BE2C (cell line): Measurements from ENCODE around the gene SMTNL2.
"Not testable (repeated sequence)": the region's sequence is repeated elsewhere in the genome, so short reads cannot be mapped to it uniquely, and the experiment has no call there.

Experiments used
- DNase-seq: peaks from one replicate; pipeline ENCODE4 v3.0.0-alpha.2; 2020
- H3K27me3 ChIP-seq: fragments of 250-450 bp; sonication (Bioruptor Pico); 2 replicates; pipeline ENCODE4 v1.5.1; 2020; ENCODE audit warnings: mild to moderate bottlenecking
- H3K36me3 ChIP-seq: fragments of 250-450 bp; sonication (Bioruptor Pico); 2 replicates; pipeline ENCODE4 v1.5.1; 2020; ENCODE audit warnings: mild to moderate bottlenecking
- H3K4me1 ChIP-seq: fragments of 250-450 bp; sonication (Bioruptor Pico); 2 replicates; pipeline ENCODE4 v1.5.1; 2020
- H3K4me3 ChIP-seq: 2 replicates; pipeline ENCODE4 v1.5.1; 2011; ENCODE audit warnings: low read depth, low read length
- H3K9me3 ChIP-seq: fragments of 250-450 bp; sonication (Bioruptor Pico); 2 replicates; pipeline ENCODE4 v1.5.1; 2020
- CTCF ChIP-seq: IDR thresholded peaks from 2 replicates; pipeline ENCODE4 v1.5.1; 2012; ENCODE audit warnings: mild to moderate bottlenecking, low read depth, low read length

The SMTNL2 gene

DNA sequence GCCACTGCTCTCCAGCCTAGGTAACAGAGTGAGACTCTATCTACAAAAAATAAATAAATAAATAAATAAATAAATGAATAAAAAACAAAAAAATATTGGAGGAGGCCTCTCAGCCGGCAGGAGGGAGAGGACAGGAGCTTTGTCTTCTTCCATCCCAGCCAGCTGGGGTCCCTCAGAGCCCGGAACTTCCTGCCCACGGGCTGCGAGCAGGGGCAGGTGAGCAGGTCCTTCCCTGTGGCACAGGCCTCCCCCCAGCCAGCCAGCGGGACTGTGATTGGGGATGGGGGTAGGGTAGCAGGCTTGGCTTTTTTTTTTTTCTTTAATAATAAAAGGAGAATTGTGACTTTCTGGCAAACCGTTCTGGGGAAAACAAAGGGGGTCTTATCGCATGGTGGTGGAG lies 10.1 kb downstream of the SMTNL2 start:
- no peak for TF ChIP-seq CTCF
- no peak for DNase-seq
- Histone ChIP-seq H3K4me3 (no peak overlapping the region), H3K36me3 (no peaks in the 10 kb centered on the region), H3K27me3 (peaks cover 14% of the 10 kb centered on the region), H3K9me3 (no peaks in the 10 kb centered on the region), H3K4me1 (peaks cover 4% of the 10 kb centered on the region)

- DNase-seq: no peak
- Histone ChIP-seq H3K4me1 (peaks cover 7% of the 10 kb centered on the region), H3K36me3 (no peaks in the 10 kb centered on the region), H3K27me3 (peaks cover 14% of the 10 kb centered on the region), H3K9me3 (no peaks in the 10 kb centered on the region), H3K4me3 (no peak overlapping the region)
- TF ChIP-seq CTCF: no peak
These were observed 10.8 kb downstream of the SMTNL2 start for GRCh38 chr17:4594931-4595684.

DNA sequence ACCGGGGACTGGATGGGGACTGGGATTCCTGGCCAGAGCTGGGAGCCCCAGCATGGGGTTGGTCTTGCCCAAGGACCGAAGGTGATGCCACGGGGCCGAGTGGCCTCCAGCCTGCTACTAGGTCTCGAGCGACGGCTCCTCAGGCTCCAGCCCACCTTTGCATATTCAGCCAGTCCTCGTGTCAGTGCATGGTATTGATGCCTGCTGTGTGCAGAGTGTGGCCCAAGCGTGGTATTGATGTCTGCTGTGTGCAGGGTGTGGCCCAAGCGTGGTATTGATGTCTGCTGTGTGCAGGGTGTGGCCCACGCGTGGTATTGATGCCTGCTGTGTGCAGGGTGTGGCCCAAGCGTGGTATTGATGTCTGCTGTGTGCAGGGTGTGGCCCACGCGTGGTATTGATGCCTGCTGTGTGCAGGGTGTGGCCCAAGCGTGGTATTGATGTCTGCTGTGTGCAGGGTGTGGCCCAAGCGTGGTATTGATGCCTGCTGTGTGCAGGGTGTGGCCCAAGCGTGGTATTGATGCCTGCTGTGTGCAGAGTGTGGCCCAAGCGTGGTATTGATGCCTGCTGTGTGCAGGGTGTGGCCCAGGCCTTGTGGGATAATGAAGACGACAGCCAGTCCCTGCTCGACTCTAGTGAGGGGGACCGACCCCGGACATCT lies 11.5 kb downstream of the SMTNL2 start:
- peaks cover 14% of the 10 kb centered on the region for H3K4me1 ChIP-seq
- H3K27me3 ChIP-seq, H3K36me3 ChIP-seq, DNase-seq, H3K9me3 ChIP-seq, H3K4me3 ChIP-seq: not testable (repeated sequence)

DNA sequence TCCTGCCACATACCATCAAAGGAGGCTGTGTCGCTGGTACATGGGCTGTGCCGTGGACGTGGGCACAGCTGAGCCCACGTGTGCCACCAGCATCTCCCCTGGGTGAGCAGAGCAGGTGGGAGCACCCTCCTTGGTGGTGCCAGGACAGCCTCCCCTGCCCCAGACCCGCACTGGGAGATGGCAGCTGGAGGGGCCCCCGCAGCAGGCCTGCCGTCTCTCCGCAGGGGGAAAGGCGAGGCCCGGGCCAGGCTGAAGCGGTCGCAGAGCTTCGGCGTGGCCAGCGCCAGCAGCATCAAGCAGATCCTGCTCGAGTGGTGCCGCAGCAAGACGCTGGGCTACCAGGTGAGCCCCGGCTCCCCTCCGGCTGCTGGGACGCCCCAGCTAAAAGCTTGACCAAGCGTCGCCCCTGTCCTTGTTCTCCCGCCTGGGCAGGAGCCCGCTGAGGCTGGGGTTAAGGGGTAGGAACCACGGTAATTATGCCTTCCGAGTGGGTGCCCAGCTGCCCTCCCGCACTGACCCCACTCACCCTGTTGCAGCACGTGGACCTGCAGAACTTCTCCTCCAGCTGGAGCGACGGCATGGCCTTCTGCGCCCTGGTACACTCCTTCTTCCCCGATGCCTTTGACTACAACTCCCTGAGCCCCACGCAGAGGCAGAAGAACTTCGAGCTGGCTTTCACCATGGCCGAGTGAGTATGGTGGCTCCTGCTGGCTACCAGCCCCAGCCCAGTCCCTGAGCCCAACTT lies 12.5 kb downstream of the SMTNL2 start:
- no peaks in the 10 kb centered on the region for H3K9me3 ChIP-seq
- TF ChIP-seq CTCF: no peak
- DNase-seq: no peak

GRCh38 chr17:4597975-4598374 lies 13.6 kb downstream of the SMTNL2 start:
- no peak for TF ChIP-seq CTCF
- H3K27me3 ChIP-seq: no peaks in the 10 kb centered on the region
- no peak for DNase-seq
- peaks cover 16% of the 10 kb centered on the region for H3K4me1 ChIP-seq
- no peak overlapping the region for H3K4me3 ChIP-seq
- H3K36me3 ChIP-seq: no peaks in the 10 kb centered on the region
- no peaks in the 10 kb centered on the region for H3K9me3 ChIP-seq

More for the DNA sequence above, 12.5 kb downstream of the SMTNL2 start:
- no peak overlapping the region for H3K4me3 ChIP-seq
- no peaks in the 10 kb centered on the region for H3K27me3 ChIP-seq
- H3K4me1 ChIP-seq: peaks cover 16% of the 10 kb centered on the region
- no peaks in the 10 kb centered on the region for H3K36me3 ChIP-seq

DNA sequence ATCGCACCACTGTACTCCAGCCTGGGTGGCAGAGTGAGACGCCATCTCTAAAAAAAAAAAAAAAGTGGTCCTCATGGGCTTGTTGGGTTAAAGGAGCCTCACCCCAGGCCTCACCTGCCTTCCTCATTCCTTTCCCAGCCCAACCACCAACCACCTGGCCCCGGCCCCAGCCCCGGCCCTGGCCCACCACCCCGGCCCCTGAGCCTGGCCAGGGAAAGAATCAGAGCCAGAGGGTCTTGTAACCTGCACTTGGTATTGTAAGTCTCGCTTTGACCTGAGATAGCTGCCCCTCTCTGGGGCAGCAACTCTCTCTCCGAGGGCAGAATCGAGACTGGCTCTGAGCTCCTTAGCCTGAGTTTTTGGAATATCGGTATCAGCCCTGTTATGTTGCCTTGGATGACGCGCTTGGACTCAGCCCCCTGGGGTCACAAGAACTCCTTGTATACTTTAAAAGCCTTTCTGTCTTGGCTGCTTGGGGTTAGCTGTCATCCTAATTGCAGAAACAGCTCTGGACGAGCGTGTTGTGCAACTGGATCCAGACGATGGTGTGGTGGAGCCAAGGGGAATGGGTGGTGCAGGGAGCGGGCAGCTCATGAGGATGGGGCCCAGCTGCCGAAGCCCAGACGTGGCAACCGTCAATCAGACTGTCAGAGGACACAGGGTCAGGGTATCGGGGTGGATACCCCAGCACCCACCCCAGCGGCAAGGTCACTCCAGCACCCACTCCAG lies 14.6 kb downstream of the SMTNL2 start:
- Histone ChIP-seq H3K4me1 (peaks cover 18% of the 10 kb centered on the region), H3K27me3 (no peaks in the 10 kb centered on the region), H3K4me3 (no peak overlapping the region), H3K9me3 (no peaks in the 10 kb centered on the region), H3K36me3 (no peaks in the 10 kb centered on the region)
- DNase-seq: no peak
- TF ChIP-seq CTCF: no peak
